Neutrophil (primary cell): Measurements from ENCODE around the gene RNF217.

ENCODE experiments used
- H3K27ac ChIP-seq: fragments of 200-600 bp; sonication (generic); 2 replicates; pipeline ENCODE4 v1.5.1; 2016; ENCODE audit warnings: mild to moderate bottlenecking, moderate library complexity
- H3K27me3 ChIP-seq: fragments of 200-600 bp; sonication (generic); 2 replicates; pipeline ENCODE4 v1.6.0; 2016; ENCODE audit warnings: mild to moderate bottlenecking
- H3K36me3 ChIP-seq: fragments of 200-600 bp; sonication (generic); 2 replicates; pipeline ENCODE4 v1.5.1; 2017
- H3K4me1 ChIP-seq, 2 experiments: fragments of 200-600 bp in 1 of 2; sonication (generic) in 1 of 2; 1 replicate in 1 of 2; 2 replicates in 1 of 2; pipeline versions ENCODE4 v1.5.1 to v1.6.1; 2013 to 2016; ENCODE audit warnings: low read depth in 1 of 2, low read length in 1 of 2, mild to moderate bottlenecking in 1 of 2, moderate library complexity in 1 of 2; ENCODE audit not compliant: control insufficient read depth in 1 of 2, insufficient read depth in 1 of 2
- H3K4me3 ChIP-seq, 2 experiments: fragments of 200-600 bp in 1 of 2; sonication (generic) in 1 of 2; 1 replicate in 1 of 2; 2 replicates in 1 of 2; pipeline ENCODE4 v1.5.1; 2013 to 2016; ENCODE audit warnings: low read depth in 1 of 2, low read length in 1 of 2, mild to moderate bottlenecking in 1 of 2, moderate library complexity in 1 of 2
- H3K9me3 ChIP-seq: fragments of 200-600 bp; sonication (generic); 2 replicates; pipeline ENCODE4 v1.5.1; 2016
- CTCF ChIP-seq: fragments of 200-600 bp; sonication (generic); IDR thresholded peaks from 2 replicates; pipeline ENCODE4 v1.5.1; 2016; ENCODE audit warnings: antibody characterized with exemption

Gene RNF217

GRCh38 chr6:124949706-124950105, 12.5 kb upstream of the RNF217 start:
- Histone ChIP-seq H3K4me1 (no peaks in the 10 kb centered on the region), H3K4me3 (no peak overlapping the region), H3K27me3 (no peaks in the 10 kb centered on the region), H3K36me3 (no peaks in the 10 kb centered on the region), H3K9me3 (no peaks in the 10 kb centered on the region), H3K27ac (no peak overlapping the region)
- TF ChIP-seq CTCF = no peak

GRCh38 chr6:124953808-124954207, 8.4 kb upstream of the RNF217 start:
- Histone ChIP-seq H3K4me3 (no peak overlapping the region), H3K27ac (no peak overlapping the region), H3K36me3 (no peaks in the 10 kb centered on the region), H3K4me1 (no peaks in the 10 kb centered on the region), H3K27me3 (no peaks in the 10 kb centered on the region), H3K9me3 (no peaks in the 10 kb centered on the region)
- TF ChIP-seq CTCF = no peak

GRCh38 chr6:124955108-124955856, 7.0 kb upstream of the RNF217 start:
- Histone ChIP-seq H3K27me3 (no peaks in the 10 kb centered on the region), H3K36me3 (no peaks in the 10 kb centered on the region), H3K4me3 (no peak overlapping the region), H3K4me1 (no peaks in the 10 kb centered on the region), H3K27ac (no peak overlapping the region), H3K9me3 (no peaks in the 10 kb centered on the region)
- TF ChIP-seq CTCF = no peak

GRCh38 chr6:124956018-124956417, 6.2 kb upstream of the RNF217 start:
- H3K27me3 ChIP-seq = no peaks in the 10 kb centered on the region
- H3K4me3 ChIP-seq = no peak overlapping the region
- no peaks in the 10 kb centered on the region for H3K36me3 ChIP-seq
- no peak for TF ChIP-seq CTCF
- H3K9me3 ChIP-seq = no peaks in the 10 kb centered on the region
- H3K4me1 ChIP-seq = peaks cover 0 to 1% of the 10 kb centered on the region in 2 experiments
- H3K27ac ChIP-seq = no peak overlapping the region

GRCh38 chr6:124958149-124958548, 4.1 kb upstream of the RNF217 start:
- Histone ChIP-seq H3K27ac (no peak overlapping the region), H3K27me3 (no peaks in the 10 kb centered on the region)

More at GRCh38 chr6:124958149-124958548, 4.1 kb upstream of the RNF217 start:
- Histone ChIP-seq H3K36me3 (no peaks in the 10 kb centered on the region), H3K4me3 (no peak overlapping the region), H3K4me1 (peaks cover 10 to 13% of the 10 kb centered on the region in 2 experiments), H3K9me3 (no peaks in the 10 kb centered on the region)
- TF ChIP-seq CTCF = no peak
